Body of pancreas (tissue), 4 donors: ENCODE results near the gene ARHGAP12. TPM values are rescaled to one million over a fixed set of nuclear protein-coding genes. Genes with fewer than 3 reads are reported as not detected.
A peak's percentile ranks its signal among the peaks of the same experiment; 100 is the strongest.

Experiments
- ATAC-seq: fragments of 150-250 bp; one replicate; pipeline ENCODE4 v1.9.1; 2016
- DNase-seq, 4 donors: peaks; one replicate each; pipeline ENCODE4 v3.0.0-alpha.2; 2019
- H3K27ac ChIP-seq, 4 donors: fragments of 200-600 bp; sonication (generic); 1 replicate in 3 of 4; 2 replicates in 1 of 4; pipeline versions ENCODE4 v1.5.1 to v1.6.1; 2016 to 2019; ENCODE audit warnings: mild to moderate bottlenecking in 1 of 4, mixed read lengths in 1 of 4, moderate library complexity in 1 of 4
- H3K27me3 ChIP-seq, 2 donors: fragments of 200-600 bp; sonication (generic); one replicate each; pipeline ENCODE4 v1.6.0; 2016; ENCODE audit warnings: mild to moderate bottlenecking in 1 of 2
- H3K36me3 ChIP-seq, 2 donors: fragments of 200-600 bp; sonication (generic); replicated peaks in 1 of 2; 2 replicates each; pipeline ENCODE4 v1.5.1; 2016; ENCODE audit warnings: low read depth in 2 of 2; ENCODE audit not compliant: insufficient read depth in 1 of 2
- H3K4me1 ChIP-seq: fragments of 200-600 bp; sonication (generic); one replicate; pipeline ENCODE4 v1.6.0; 2016
- H3K4me3 ChIP-seq, 2 donors: fragments of 200-600 bp; sonication (generic); 1 replicate in 1 of 2; 2 replicates in 1 of 2; pipeline ENCODE4 v1.5.1; 2016 to 2019
- H3K9me3 ChIP-seq, 3 donors: fragments of 200-600 bp; sonication (generic); 1 replicate in 2 of 3; 2 replicates in 1 of 3; pipeline ENCODE4 v1.5.1; 2016
- POLR2A ChIP-seq, 3 donors: fragments of 450-650 bp; IDR thresholded peaks; one replicate each; pipeline ENCODE4 v1.6.1; 2016; ENCODE audit warnings: antibody characterized with exemption in 3 of 3, mild to moderate bottlenecking in 2 of 3
- WGBS, 2 donors: methylation state at CpG; one replicate each; pipeline ENCODE4 v1.1.5; 2017; 5-methylcytosine and 5-hydroxymethylcytosine counted together
- intact Hi-C: fragments of 100-400 bp; cut with DNase I; formaldehyde crosslinking; loops from one replicate; pipeline ENCODE4 v1.15.1; 2023
- total RNA-seq, 2 donors: library from RNA; depleted of rRNA; stranded (reverse); fragments of >200 nt; gene quantifications; one replicate each; pipeline ENCODE4 v1.1.0, GENCODE V29; 2016
- TF ChIP-seq, protein P1 (sequence below), 7 experiments: fragments of 450-650 bp in 4 of 7; fragments of 200-600 bp in 3 of 7; sonication (generic) in 3 of 7; IDR thresholded peaks; one replicate each; pipeline ENCODE4 v1.5.1; 2016 to 2019; ENCODE audit warnings: antibody characterized with exemption in 7 of 7

Gene ARHGAP12
- total RNA-seq, 2 donors from 2014 or later, result 34.3 to 39.4 TPM

DNA sequence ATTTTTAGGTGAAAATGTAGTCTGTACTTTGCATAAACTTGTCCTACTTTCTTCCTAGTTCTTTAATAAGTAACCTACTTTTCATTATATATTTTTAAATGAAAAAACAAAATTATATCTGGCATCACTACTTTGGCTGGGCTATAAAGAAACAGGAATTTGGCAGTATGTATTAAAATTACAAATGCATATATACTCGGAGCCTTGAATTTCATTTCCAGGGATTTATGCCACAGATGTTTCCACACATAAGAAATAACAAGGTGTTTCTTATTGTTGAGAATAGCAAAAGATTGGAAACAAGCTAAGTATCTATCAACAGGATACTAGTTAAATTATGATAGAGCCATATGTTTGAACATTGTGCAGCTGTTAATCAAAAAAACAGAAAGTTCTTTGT, 2.2 kb upstream of the ARHGAP12 start:
- Histone ChIP-seq H3K4me1 (peaks cover 19% of the 10 kb centered on the region), H3K36me3 (no peaks in the 10 kb centered on the region), H3K27me3 (no peaks in the 10 kb centered on the region), H3K9me3 (no peaks in the 10 kb centered on the region), H3K4me3 (no peak overlapping the region), H3K27ac (peak overlapping the region; percentile 95 to 100 (median 98))
- intact Hi-C loops, result no loop called here
- no peak for ATAC-seq
- whole genome bisulfite sequencing, 2 donors, result 29 to 38% methylated on average over 1 of the region's 1 CpG
- no peak for DNase-seq
- TF ChIP-seq, protein P1, sequence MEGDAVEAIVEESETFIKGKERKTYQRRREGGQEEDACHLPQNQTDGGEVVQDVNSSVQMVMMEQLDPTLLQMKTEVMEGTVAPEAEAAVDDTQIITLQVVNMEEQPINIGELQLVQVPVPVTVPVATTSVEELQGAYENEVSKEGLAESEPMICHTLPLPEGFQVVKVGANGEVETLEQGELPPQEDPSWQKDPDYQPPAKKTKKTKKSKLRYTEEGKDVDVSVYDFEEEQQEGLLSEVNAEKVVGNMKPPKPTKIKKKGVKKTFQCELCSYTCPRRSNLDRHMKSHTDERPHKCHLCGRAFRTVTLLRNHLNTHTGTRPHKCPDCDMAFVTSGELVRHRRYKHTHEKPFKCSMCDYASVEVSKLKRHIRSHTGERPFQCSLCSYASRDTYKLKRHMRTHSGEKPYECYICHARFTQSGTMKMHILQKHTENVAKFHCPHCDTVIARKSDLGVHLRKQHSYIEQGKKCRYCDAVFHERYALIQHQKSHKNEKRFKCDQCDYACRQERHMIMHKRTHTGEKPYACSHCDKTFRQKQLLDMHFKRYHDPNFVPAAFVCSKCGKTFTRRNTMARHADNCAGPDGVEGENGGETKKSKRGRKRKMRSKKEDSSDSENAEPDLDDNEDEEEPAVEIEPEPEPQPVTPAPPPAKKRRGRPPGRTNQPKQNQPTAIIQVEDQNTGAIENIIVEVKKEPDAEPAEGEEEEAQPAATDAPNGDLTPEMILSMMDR (IDR thresholded peaks at IDR 0.05), result no peak
- TF ChIP-seq POLR2A (IDR thresholded peaks at IDR 0.05), result no peak

DNA sequence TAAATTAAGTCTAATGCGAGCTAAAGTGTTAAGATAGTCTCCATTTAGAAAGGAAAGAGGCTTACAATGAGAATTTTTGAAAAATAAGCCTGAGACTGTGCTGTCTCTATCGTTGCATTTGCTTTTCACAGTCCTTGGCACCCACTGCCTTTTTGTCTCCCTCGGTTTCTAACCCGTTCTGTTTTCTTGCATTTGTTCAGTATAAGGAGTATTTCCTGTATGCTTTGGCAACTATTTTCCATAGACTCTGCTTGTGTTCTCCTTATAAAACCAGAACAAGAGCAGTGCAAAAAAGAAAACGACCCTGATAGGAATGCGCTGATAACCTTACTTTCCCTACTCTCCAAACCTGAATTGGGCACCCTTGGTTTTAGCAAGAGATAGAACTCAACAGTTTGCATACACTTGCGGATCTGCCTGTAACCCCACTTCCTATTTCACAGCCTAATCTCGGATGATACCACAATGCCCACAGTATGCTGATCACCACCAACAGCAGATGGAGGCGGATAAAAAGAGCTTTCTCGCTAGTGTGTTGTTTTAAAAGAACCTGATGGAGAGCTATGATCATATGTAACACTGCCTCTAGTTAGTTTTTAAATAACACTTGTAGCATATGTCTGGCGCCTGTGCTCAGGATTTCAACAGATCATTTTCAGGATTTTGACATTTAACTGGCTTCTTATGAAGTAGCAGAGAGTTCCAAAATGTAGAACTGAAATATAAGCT, 1.6 kb upstream of the ARHGAP12 start:
- WGBS, 2 donors, result 3 to 6% methylated on average over 11 of the region's 11 CpGs
- DNase-seq, result no peak
- peak overlapping the region; percentile 95 to 100 (median 98) for H3K27ac ChIP-seq
- no peaks in the 10 kb centered on the region for H3K9me3 ChIP-seq
- ATAC-seq, result no peak
- no peaks in the 10 kb centered on the region for H3K36me3 ChIP-seq
- H3K4me1 ChIP-seq, result peaks cover 25% of the 10 kb centered on the region
- peak in 2 of 3 donors; percentile 36 to 47 for TF ChIP-seq POLR2A (IDR thresholded peaks at IDR 0.05)
- TF ChIP-seq, protein P1 (IDR thresholded peaks at IDR 0.05), result no peak
- H3K4me3 ChIP-seq, result peak overlapping the region; percentile 60 to 82
- no peaks in the 10 kb centered on the region for H3K27me3 ChIP-seq
- intact Hi-C loops, result no loop called here

DNA sequence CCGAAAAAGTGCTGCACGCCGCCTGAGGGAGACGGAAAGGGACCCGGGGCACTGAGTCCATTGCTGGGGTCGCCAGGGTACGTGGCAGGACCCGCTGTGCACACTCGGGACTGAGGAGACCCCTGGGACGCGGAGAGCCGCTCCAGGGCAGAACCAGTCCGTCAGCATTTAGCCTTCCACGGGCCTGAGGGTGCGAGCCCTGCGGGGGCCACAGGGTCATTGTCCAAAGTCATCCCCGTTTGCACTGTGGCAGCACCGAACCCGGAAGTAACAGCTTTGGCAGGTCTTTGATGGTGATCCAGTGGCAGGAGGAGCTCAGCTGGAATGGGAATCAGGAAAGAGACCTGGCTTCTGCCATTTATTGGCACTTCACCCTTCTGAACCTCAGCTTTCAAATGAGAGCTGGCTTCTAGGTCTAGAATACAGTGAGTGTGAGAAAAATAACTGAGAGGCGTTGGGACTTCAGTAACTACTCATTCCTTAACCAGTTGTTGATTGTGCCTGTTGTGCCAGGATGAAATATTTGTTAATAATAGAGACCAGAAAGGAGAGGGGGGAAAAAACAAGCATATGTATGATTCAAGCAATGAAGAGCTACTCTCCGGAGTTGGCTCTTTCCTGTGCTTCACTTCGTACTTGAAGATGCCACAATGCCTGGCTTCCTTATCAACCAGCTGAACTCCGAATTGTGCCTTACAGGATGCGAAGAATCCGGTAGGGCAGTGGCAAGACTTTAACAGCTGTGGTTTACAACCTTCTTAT, 811 bp upstream of the ARHGAP12 start:
- intact Hi-C loops, result no loop called here

DNA sequence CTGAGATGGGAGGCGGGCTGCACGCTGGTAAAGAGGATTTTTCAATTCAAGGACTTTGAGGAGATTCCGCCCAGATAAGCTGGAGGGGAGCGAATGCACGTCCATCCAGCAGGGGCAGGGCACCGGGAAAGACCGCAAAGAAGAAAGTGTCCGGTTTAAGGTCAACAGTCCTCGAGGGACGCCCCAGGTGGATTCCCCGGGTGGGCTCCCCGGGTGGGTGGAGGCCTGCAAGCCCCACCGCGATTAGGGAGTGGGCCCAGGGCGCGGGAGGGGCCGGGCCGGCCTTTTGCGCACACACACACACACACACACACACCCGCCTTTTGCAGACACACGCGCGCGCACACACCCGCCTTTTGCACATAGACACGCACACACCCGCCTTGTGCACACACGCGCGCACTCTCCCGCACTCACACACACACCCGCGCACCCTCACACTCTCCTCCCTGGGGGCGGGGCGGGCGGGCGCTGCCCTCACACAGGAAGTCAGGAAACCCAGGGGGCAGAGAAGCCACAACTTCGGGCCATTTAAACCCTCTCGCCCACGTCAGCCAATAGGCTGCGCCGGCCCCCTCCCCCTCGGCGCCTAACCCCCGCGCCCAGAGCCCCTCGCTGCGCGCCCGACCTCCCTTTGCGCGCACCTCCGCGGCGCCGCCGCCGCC, 615 bp downstream of the ARHGAP12 start:
- Histone ChIP-seq H3K4me1 (peaks cover 30% of the 10 kb centered on the region), H3K27ac (peak overlapping the region; percentile 95 to 100 (median 98)), H3K36me3 (no peaks in the 10 kb centered on the region), H3K4me3 (peak overlapping the region; percentile 60 to 82), H3K27me3 (no peaks in the 10 kb centered on the region), H3K9me3 (no peaks in the 10 kb centered on the region)
- TF ChIP-seq, protein P1 (IDR thresholded peaks at IDR 0.05), result peak in 4 of 7 experiments; percentile 24 to 49 (median 40)
- TF ChIP-seq POLR2A (IDR thresholded peaks at IDR 0.05), result no peak
- 0% methylated on average over 9 to 46 of the region's 58 CpGs for WGBS, 2 donors
- intact Hi-C loops, result no loop called here
- ATAC-seq (peak; percentile 33), DNase-seq (peak; percentile 39 to 54 (median 50))

More for the DNA sequence above, 811 bp upstream of the ARHGAP12 start:
- no peaks in the 10 kb centered on the region for H3K27me3 ChIP-seq
- H3K9me3 ChIP-seq, result no peaks in the 10 kb centered on the region
- H3K27ac ChIP-seq, result peak overlapping the region; percentile 95 to 100 (median 98)
- peak overlapping the region; percentile 60 to 82 for H3K4me3 ChIP-seq
- DNase-seq (peak; percentile 77 to 86 (median 82)), ATAC-seq (peak; percentile 65)
- no peaks in the 10 kb centered on the region for H3K36me3 ChIP-seq
- peaks cover 30% of the 10 kb centered on the region for H3K4me1 ChIP-seq
- TF ChIP-seq POLR2A (IDR thresholded peaks at IDR 0.05), result peak in 1 of 3 donors; percentile 60
- TF ChIP-seq, protein P1 (IDR thresholded peaks at IDR 0.05), result no peak
- 1% methylated on average over 8 to 25 of the region's 25 CpGs for WGBS, 2 donors
